Measurements from ENCODE around the gene BRD1. TPM values are rescaled to one million over a fixed set of nuclear protein-coding genes. Genes with fewer than 3 reads are reported as not detected.

BRD1 gene
- total and polyA plus RNA-seq, 9 donors: 13.6 to 45.6 (median 35.8) TPM

DNA sequence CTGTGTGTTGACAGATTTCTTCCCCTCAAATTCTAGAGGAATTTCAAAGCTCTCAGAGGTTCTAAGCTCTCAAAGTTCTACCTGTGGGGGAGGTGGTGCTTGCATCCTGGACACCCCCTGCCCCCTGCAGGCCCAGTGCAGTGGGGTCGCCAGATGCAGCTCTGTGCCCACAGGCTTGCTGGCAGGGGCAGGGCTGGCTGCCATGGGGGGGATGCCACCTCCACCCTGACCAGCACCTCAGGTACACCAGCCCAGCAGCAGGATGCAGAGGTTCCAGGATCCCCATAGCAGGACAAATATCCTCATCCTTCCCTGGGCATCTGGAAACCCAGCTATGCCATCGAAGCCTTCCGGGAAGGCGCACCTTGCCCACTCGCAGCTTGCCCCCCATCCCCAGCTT, 91.1 kb downstream of the BRD1 start:
- Histone ChIP-seq H3K27ac (no peak overlapping the region), H3K36me3 (no peaks in the 10 kb centered on the region)
- 83 to 89% (median 84%) methylated on average over 5 of the region's 5 CpGs for WGBS, 3 donors

DNA sequence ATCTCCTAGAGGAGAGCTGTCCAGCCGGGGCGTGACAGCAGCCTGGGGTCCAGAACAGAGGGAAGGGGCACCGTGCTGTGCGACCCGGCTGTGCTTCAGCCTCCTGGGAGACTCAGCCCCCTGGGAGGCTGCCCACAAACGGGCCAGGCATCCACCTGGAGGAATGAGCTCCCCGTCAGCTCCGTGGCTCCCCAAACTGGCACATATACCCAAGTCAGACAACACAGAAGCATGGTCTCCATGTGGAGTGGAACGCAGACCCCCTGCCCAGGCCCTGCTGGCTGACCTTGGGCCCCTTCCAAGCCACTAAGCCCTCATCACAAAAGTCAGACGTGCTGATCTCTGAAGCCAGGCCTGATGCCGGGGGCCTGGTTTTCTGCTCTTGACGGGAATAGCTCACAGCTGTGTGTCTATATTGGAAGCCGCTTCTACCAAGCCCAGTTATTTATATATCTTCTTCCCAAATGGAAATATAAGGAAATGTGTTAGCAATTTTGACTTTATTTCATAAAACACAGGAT, 91.7 kb downstream of the BRD1 start:
- WGBS, 3 donors: 48 to 64% (median 49%) methylated on average over 12 to 13 of the region's 13 CpGs
- TF ChIP-seq EP300 (IDR thresholded peaks at IDR 0.05) (no peak), POLR2A (IDR thresholded peaks at IDR 0.05) (no peak)
- TF ChIP-seq, protein P1, sequence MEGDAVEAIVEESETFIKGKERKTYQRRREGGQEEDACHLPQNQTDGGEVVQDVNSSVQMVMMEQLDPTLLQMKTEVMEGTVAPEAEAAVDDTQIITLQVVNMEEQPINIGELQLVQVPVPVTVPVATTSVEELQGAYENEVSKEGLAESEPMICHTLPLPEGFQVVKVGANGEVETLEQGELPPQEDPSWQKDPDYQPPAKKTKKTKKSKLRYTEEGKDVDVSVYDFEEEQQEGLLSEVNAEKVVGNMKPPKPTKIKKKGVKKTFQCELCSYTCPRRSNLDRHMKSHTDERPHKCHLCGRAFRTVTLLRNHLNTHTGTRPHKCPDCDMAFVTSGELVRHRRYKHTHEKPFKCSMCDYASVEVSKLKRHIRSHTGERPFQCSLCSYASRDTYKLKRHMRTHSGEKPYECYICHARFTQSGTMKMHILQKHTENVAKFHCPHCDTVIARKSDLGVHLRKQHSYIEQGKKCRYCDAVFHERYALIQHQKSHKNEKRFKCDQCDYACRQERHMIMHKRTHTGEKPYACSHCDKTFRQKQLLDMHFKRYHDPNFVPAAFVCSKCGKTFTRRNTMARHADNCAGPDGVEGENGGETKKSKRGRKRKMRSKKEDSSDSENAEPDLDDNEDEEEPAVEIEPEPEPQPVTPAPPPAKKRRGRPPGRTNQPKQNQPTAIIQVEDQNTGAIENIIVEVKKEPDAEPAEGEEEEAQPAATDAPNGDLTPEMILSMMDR (IDR thresholded peaks at IDR 0.05): no peak
- Histone ChIP-seq H3K9me3 (no peaks in the 10 kb centered on the region), H3K4me3 (no peak overlapping the region), H3K4me1 (ENCODE audit: insufficient read depth) (no peaks in the 10 kb centered on the region), H3K36me3 (no peaks in the 10 kb centered on the region), H3K27me3 (no peaks in the 10 kb centered on the region), H3K27ac (no peak overlapping the region)
- DNase-seq: no peak
- intact Hi-C loops (cut with DNase I): no loop called here

More for the DNA sequence above, 91.1 kb downstream of the BRD1 start:
- TF ChIP-seq POLR2A (IDR thresholded peaks at IDR 0.05): no peak
- TF ChIP-seq EP300 (IDR thresholded peaks at IDR 0.05): no peak
- TF ChIP-seq, protein P1 (IDR thresholded peaks at IDR 0.05): no peak
- Histone ChIP-seq H3K4me1 (ENCODE audit: insufficient read depth) (no peaks in the 10 kb centered on the region), H3K9me3 (no peaks in the 10 kb centered on the region), H3K27me3 (no peaks in the 10 kb centered on the region), H3K4me3 (no peak overlapping the region)
- intact Hi-C loops (cut with DNase I): no loop called here
- DNase-seq: no peak

GRCh38 chr22:49735411-49735900, 92.2 kb downstream of the BRD1 start:
- no peaks in the 10 kb centered on the region for H3K4me1 ChIP-seq (ENCODE audit: insufficient read depth)
- H3K27me3 ChIP-seq: no peaks in the 10 kb centered on the region
- H3K4me3 ChIP-seq: no peak overlapping the region
- no peak for DNase-seq
- WGBS, 3 donors: 16 to 28% (median 19%) methylated on average over 16 of the region's 16 CpGs
- intact Hi-C loops (cut with DNase I): no loop called here
- H3K36me3 ChIP-seq: no peaks in the 10 kb centered on the region
- no peak overlapping the region for H3K27ac ChIP-seq
- TF ChIP-seq POLR2A (IDR thresholded peaks at IDR 0.05) (no peak), EP300 (IDR thresholded peaks at IDR 0.05) (no peak)
- TF ChIP-seq, protein P1 (IDR thresholded peaks at IDR 0.05): no peak
- no peaks in the 10 kb centered on the region for H3K9me3 ChIP-seq

DNA sequence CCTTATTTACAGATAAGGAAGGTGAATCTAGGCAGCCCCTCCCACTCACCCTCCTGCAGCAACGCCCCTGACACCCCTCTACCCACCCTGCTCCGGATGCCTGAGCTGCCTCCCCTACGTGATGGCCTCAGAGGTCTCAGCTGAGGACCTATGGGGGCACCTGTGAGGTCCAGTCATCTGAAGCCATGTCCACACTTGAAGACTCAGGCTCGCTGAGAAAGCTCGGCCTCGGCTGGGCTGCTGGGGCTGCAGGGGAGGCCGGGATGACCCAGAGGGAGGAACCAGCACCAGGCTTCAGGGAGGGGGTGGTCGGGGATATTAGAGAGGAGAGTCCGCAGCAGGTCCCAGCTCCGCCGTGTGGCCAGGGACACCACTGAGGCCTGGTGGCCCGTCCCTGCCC, 92.8 kb downstream of the BRD1 start:
- TF ChIP-seq EP300 (IDR thresholded peaks at IDR 0.05): no peak
- TF ChIP-seq, protein P1 (IDR thresholded peaks at IDR 0.05): no peak
- no peak for TF ChIP-seq POLR2A (IDR thresholded peaks at IDR 0.05)

More for the DNA sequence above, 92.8 kb downstream of the BRD1 start:
- Histone ChIP-seq H3K4me1 (ENCODE audit: insufficient read depth) (no peaks in the 10 kb centered on the region), H3K9me3 (no peaks in the 10 kb centered on the region), H3K36me3 (no peaks in the 10 kb centered on the region), H3K4me3 (no peak overlapping the region), H3K27ac (no peak overlapping the region), H3K27me3 (no peaks in the 10 kb centered on the region)
- WGBS, 3 donors: 68 to 74% (median 69%) methylated on average over 11 to 12 of the region's 12 CpGs
- intact Hi-C loops (cut with DNase I): no loop called here
- no peak for DNase-seq
